Glutamatergic neuron (in vitro differentiated cells): Measurements from ENCODE around the gene GXYLT2. TPM values are rescaled to one million over a fixed set of nuclear protein-coding genes. Genes with fewer than 3 reads are reported as not detected.
"Not testable (repeated sequence)": the region's sequence is repeated elsewhere in the genome, so short reads cannot be mapped to it uniquely, and the experiment has no call there.

Experiments
- DNase-seq: peaks from one replicate; pipeline ENCODE4 v3.0.0; 2022
- H3K27ac Mint-ChIP-seq: one replicate; pipeline ENCODE4 v1.8.0; 2020; ENCODE audit warnings: mild to moderate bottlenecking, mixed read lengths, inconsistent platforms; ENCODE audit not compliant: unreplicated experiment
- H3K27me3 Mint-ChIP-seq: one replicate; pipeline ENCODE4 v1.8.0; 2020; ENCODE audit warnings: mild to moderate bottlenecking, moderate library complexity, mixed read lengths, inconsistent platforms; ENCODE audit not compliant: unreplicated experiment
- H3K36me3 Mint-ChIP-seq: one replicate; pipeline ENCODE4 v1.8.0; 2020; ENCODE audit warnings: mild to moderate bottlenecking, mixed read lengths, inconsistent platforms; ENCODE audit not compliant: unreplicated experiment
- H3K4me1 Mint-ChIP-seq: one replicate; pipeline ENCODE4 v1.8.0; 2020; ENCODE audit warnings: mild to moderate bottlenecking, low read depth, mixed read lengths, inconsistent platforms; ENCODE audit not compliant: unreplicated experiment
- H3K4me3 Mint-ChIP-seq: one replicate; pipeline ENCODE4 v1.8.0; 2020; ENCODE audit warnings: mild to moderate bottlenecking, mixed read lengths, inconsistent platforms; ENCODE audit not compliant: unreplicated experiment
- H3K9me3 Mint-ChIP-seq: one replicate; pipeline ENCODE4 v1.8.0; 2020; ENCODE audit warnings: mild to moderate bottlenecking, moderate library complexity, mixed read lengths, inconsistent platforms; ENCODE audit not compliant: unreplicated experiment
- total RNA-seq: library from RNA; stranded (reverse); fragmentation: NEBNext Ultra II Directional; extraction: Animal tissue kit (Norgen Biotek cat#: 25700); gene quantifications from one replicate; pipeline ENCODE4 v1.2.1, GENCODE V29; 2021; ENCODE audit not compliant: unreplicated experiment
- TF ChIP-seq, protein P1 (sequence below): fragments of 200-600 bp; sonication (generic); IDR thresholded peaks from one replicate; pipeline ENCODE4 v1.5.0; 2021; ENCODE audit not compliant: partially characterized antibody, unreplicated experiment

Gene GXYLT2
- total RNA-seq, 1 donor from 2014 or later = 10.9 TPM

DNA sequence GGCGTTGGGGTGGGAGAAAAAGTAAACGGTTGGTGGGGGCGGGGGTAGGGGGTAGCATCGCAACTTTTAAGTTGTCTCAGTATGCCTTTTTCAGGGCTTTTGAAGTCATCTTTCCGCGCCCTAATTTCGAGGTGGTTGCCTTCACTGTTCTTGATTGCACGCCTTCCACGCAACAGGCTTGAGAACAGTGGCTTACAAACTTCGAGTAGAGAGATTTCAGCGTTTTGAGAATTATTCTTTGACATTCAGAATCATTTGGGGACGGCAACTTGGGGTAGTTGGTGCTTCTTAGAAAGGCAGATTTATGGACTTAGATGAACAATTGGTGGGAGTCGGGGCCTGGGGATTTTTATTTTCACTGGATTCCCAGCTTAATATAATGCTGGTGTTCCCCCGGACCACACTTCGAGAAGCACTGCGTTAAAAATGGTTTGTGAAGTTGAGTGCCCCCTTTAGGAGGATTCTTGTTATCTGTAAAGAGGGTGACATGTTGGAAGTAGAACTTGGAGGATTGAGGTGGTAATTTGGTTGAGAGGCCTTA lies 109.6 kb downstream of the GXYLT2 start:
- peaks cover 5% of the 10 kb centered on the region for H3K27me3 Mint-ChIP-seq
- TF ChIP-seq, protein P1, sequence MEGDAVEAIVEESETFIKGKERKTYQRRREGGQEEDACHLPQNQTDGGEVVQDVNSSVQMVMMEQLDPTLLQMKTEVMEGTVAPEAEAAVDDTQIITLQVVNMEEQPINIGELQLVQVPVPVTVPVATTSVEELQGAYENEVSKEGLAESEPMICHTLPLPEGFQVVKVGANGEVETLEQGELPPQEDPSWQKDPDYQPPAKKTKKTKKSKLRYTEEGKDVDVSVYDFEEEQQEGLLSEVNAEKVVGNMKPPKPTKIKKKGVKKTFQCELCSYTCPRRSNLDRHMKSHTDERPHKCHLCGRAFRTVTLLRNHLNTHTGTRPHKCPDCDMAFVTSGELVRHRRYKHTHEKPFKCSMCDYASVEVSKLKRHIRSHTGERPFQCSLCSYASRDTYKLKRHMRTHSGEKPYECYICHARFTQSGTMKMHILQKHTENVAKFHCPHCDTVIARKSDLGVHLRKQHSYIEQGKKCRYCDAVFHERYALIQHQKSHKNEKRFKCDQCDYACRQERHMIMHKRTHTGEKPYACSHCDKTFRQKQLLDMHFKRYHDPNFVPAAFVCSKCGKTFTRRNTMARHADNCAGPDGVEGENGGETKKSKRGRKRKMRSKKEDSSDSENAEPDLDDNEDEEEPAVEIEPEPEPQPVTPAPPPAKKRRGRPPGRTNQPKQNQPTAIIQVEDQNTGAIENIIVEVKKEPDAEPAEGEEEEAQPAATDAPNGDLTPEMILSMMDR = peak; percentile 24
- peaks cover 7% of the 10 kb centered on the region for H3K9me3 Mint-ChIP-seq
- DNase-seq = no peak
- peak overlapping the region; percentile 87 for H3K4me3 Mint-ChIP-seq
- H3K27ac Mint-ChIP-seq = peak overlapping the region; percentile 86
- H3K4me1 Mint-ChIP-seq = peaks cover 19% of the 10 kb centered on the region
- no peaks in the 10 kb centered on the region for H3K36me3 Mint-ChIP-seq

DNA sequence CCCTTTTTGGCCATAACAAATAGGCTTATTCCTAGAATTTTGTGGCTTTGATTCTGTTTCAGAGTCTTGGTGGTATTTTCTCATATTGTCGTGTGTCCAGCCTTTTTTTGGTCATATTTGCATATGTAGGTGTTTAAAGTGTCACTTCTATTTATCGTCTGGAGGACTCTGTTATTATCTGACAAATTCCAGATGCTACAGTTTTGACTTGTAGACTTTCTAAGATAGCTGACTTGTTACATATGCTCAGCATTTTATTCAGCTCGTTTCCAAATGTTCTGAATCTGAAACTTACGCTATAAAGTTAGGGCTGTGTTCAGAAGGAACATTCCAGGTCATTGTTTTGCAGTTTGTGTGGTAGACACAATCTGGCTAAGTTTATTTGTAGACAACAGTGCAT lies 110.6 kb downstream of the GXYLT2 start:
- peaks cover 20% of the 10 kb centered on the region for H3K4me1 Mint-ChIP-seq
- H3K4me3 Mint-ChIP-seq = peak overlapping the region; percentile 87
- H3K9me3 Mint-ChIP-seq = peaks cover 6% of the 10 kb centered on the region
- no peak for DNase-seq
- no peaks in the 10 kb centered on the region for H3K36me3 Mint-ChIP-seq
- peaks cover 5% of the 10 kb centered on the region for H3K27me3 Mint-ChIP-seq
- TF ChIP-seq, protein P1 = no peak
- H3K27ac Mint-ChIP-seq = peak overlapping the region; percentile 66

DNA sequence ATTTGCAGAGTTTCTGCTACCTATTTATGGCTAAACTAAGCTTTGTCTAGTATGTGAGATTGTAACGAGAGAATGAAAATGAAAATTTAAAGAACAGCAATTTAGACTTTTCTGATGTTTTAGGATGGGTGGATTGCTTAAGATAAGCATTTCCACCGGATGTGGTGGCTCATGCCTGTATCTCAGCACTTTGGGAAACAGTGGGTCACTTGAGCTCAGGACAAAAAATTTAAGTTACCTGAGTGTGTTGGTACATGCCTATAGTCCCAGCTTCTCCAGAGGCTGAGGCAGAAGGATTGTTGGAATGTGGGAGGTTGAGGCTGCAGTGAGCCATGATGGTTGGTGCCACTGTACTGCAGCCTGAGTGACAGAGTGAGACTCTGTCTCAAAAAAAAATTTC lies 112.1 kb downstream of the GXYLT2 start:
- Mint-ChIP-seq H3K27me3 (peaks cover 5% of the 10 kb centered on the region), H3K27ac (no peak overlapping the region), H3K36me3 (no peaks in the 10 kb centered on the region), H3K4me1 (peaks cover 23% of the 10 kb centered on the region), H3K4me3 (peak overlapping the region; percentile 87), H3K9me3 (peaks cover 9% of the 10 kb centered on the region)
- TF ChIP-seq, protein P1 = no peak
- no peak for DNase-seq

DNA sequence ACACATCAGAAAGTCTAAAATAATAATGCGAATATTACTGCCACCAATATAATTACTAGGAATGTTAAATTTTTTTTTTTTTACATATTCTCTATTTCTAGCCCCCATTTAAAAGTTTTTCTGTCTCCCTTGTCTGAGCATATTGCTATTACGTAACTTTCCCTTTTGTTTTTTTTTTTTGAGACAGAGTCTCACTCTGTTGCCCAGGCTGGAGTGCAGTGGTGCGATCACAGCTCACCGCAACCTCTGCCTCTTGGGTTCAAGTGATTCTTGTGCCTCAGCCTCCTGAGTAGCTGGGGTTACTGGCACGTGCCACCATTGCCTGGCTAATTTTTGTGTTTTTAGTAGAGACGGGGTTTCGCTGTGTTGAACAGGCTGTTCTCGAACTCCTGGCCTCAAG lies 115.2 kb downstream of the GXYLT2 start:
- not testable (repeated sequence) for H3K9me3 Mint-ChIP-seq, DNase-seq, H3K36me3 Mint-ChIP-seq, H3K4me3 Mint-ChIP-seq, H3K27ac Mint-ChIP-seq, H3K27me3 Mint-ChIP-seq
- peaks cover 21% of the 10 kb centered on the region for H3K4me1 Mint-ChIP-seq

DNA sequence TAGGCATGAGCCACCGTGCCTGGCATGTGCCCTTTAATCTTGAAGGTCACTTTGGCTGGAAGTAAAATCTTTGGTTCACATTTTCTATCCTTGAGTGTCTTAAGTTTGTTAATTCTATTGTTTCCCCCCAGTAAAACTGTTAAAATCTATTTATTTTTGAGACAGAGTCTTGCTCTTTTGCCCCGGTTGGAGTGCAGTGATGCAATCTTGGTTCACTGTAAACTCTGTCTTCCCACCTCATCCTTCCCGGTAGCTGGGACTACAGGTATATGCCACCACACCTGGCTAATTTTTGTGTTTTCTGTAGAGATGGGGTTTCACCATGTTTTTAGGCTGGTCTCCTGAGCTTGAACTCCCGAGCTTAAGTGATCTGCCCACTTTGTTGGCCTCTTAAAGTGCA lies 116.5 kb downstream of the GXYLT2 start:
- DNase-seq = no peak
- Mint-ChIP-seq H3K9me3 (peaks cover 8% of the 10 kb centered on the region), H3K27ac (peak overlapping the region; percentile 14), H3K27me3 (peaks cover 2% of the 10 kb centered on the region), H3K4me1 (peaks cover 23% of the 10 kb centered on the region), H3K36me3 (no peaks in the 10 kb centered on the region), H3K4me3 (no peak overlapping the region)
- TF ChIP-seq, protein P1 = no peak
